ENCODE data around the gene MPRIP.

Gene MPRIP

GRCh38 chr17:17043461-17044271 is 1.4 kb downstream of the MPRIP start:
- H3K4me3 ChIP-seq (ENCODE audit: low read depth, low read length) = peak overlapping the region; percentile 78
- TF ChIP-seq CTCF (conservative IDR thresholded peaks at IDR 0.05; ENCODE audit: low read depth, low read length) = no peak
- DNase-seq (ENCODE audit: low read depth) = no peak

- peak; percentile 77 for DNase-seq (ENCODE audit: low read depth)
Measured at GRCh38 chr17:17044846-17045561, 2.7 kb downstream of the MPRIP start.

GRCh38 chr17:17048106-17048505 is 5.8 kb downstream of the MPRIP start:
- TF ChIP-seq CTCF (conservative IDR thresholded peaks at IDR 0.05; ENCODE audit: low read depth, low read length) = no peak
- H3K4me3 ChIP-seq (ENCODE audit: low read depth, low read length) = no peak overlapping the region
- no peak for DNase-seq (ENCODE audit: low read depth)

More at GRCh38 chr17:17044846-17045561, 2.7 kb downstream of the MPRIP start:
- no peak for TF ChIP-seq CTCF (conservative IDR thresholded peaks at IDR 0.05; ENCODE audit: low read depth, low read length)
- peak overlapping the region; percentile 30 for H3K4me3 ChIP-seq (ENCODE audit: low read depth, low read length)

GRCh38 chr17:17050346-17051345 is 8.4 kb downstream of the MPRIP start:
- no peak for DNase-seq (ENCODE audit: low read depth)
- no peak for TF ChIP-seq CTCF (conservative IDR thresholded peaks at IDR 0.05; ENCODE audit: low read depth, low read length)
- no peak overlapping the region for H3K4me3 ChIP-seq (ENCODE audit: low read depth, low read length)

- no peak for TF ChIP-seq CTCF (conservative IDR thresholded peaks at IDR 0.05; ENCODE audit: low read depth, low read length)
- no peak for DNase-seq (ENCODE audit: low read depth)
- H3K4me3 ChIP-seq (ENCODE audit: low read depth, low read length) = no peak overlapping the region
Measured at GRCh38 chr17:17051380-17051779, 9.1 kb downstream of the MPRIP start.

- H3K4me3 ChIP-seq (ENCODE audit: low read depth, low read length) = no peak overlapping the region
- no peak for DNase-seq (ENCODE audit: low read depth)
- no peak for TF ChIP-seq CTCF (conservative IDR thresholded peaks at IDR 0.05; ENCODE audit: low read depth, low read length)
Measured at GRCh38 chr17:17051791-17052461, 9.7 kb downstream of the MPRIP start.

Data from choroid plexus epithelial cell (primary cell).